ENCODE results near the gene KDM6B.

Gene KDM6B

GRCh38 chr17:7882068-7882467 is 48.1 kb downstream of the KDM6B start:
- DNase-seq (ENCODE audit: low read depth), result no peak

GRCh38 chr17:7882629-7883028 is 48.6 kb downstream of the KDM6B start:
- DNase-seq (ENCODE audit: low read depth), result no peak

Measured in non-pigmented ciliary epithelial cell (primary cell).